Activated T-helper 2 cell treated with anti-CD3 and anti-CD28 coated beads, Interferon-gamma antibody, Interleukin-2, Interleukin-4, amounts not matched to agents 10 μg/mL and 5 μg/mL and 100 μg/mL, durations not matched to agents 14 hours and 24 hours and 36 hours (primary cell): ENCODE data around the gene S1PR4. TPM values are rescaled to one million over a fixed set of nuclear protein-coding genes. Genes with fewer than 3 reads are reported as not detected.
"Not testable (repeated sequence)": the region's sequence is repeated elsewhere in the genome, so short reads cannot be mapped to it uniquely, and the experiment has no call there.

Experiments used
- DNase-seq: peaks from one replicate; pipeline ENCODE4 v3.0.0; 2021; ENCODE audit warnings: low spot score
- H3K27ac Mint-ChIP-seq: one replicate; pipeline ENCODE4 v1.8.0; 2021; ENCODE audit warnings: mixed read lengths
- H3K27me3 Mint-ChIP-seq: one replicate; pipeline ENCODE4 v1.8.0; 2021; ENCODE audit warnings: low read depth, mixed read lengths
- H3K36me3 Mint-ChIP-seq: one replicate; pipeline ENCODE4 v1.8.0; 2021; ENCODE audit warnings: low read depth, mixed read lengths
- H3K4me1 Mint-ChIP-seq: one replicate; pipeline ENCODE4 v1.8.0; 2021; ENCODE audit warnings: low read depth, mixed read lengths
- H3K4me3 Mint-ChIP-seq: one replicate; pipeline ENCODE4 v1.8.0; 2021; ENCODE audit warnings: low read depth, mild to moderate bottlenecking, moderate library complexity, mixed read lengths
- H3K9me3 Mint-ChIP-seq: one replicate; pipeline ENCODE4 v1.8.0; 2021; ENCODE audit warnings: mixed read lengths
- intact Hi-C: fragments of 100-400 bp; cut with micrococcal nuclease; formaldehyde crosslinking; loops from one replicate; pipeline ENCODE4 v1.15.1; 2023
- total RNA-seq: library from RNA; stranded (reverse); gene quantifications from 2 replicates; pipeline ENCODE4 v1.2.3, GENCODE V29; 2022

Gene S1PR4
- total RNA-seq, 1 donor from 2014 or later = 48.9 TPM

DNA sequence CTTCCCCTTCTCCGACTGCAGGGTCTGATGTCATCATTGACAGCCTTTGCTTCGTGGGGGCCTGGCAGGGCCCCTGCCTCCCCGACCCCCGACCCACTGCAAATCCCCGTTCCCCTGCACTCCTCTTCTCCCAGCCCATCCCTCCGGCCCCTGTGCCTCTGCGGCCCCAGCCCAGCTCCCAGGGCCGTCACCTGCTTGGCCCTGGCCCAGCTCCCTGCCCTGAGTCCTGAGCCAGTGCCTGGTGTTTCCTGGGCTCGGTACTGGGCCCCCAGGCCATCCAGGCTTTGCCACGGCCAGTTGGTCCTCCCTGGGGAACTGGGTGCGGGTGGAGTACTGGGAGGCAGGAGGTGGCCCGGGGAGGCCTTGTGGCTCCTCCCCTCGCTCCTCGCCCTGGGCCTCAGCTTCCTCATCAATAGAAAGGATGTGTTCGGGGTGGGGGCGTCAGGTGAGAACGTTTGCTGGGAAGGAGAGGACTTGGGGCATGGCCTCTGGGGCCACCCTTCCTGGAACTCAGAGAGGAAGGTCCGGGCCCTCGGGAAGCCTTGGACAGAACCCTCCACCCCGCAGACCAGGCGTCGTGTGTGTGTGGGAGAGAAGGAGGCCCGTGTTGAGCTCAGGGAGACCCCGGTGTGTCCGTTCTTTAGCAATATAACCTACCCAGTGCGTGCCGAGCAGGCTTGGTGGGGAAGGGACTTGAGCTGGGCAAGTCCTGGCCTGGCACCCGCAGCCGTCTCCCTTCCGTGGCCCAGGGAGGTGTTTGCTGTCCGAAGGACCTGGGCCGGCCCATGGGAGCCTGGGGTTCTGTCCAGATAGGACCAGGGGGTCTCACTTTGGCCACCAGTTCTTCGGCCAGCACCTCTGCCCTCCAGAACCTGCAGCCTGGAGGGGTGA, 30.0 kb downstream of the S1PR4 start:
- H3K4me1 Mint-ChIP-seq = no peaks in the 10 kb centered on the region
- no peaks in the 10 kb centered on the region for H3K27me3 Mint-ChIP-seq
- intact Hi-C loops = no loop called here
- no peak overlapping the region for H3K4me3 Mint-ChIP-seq
- H3K9me3 Mint-ChIP-seq = no peaks in the 10 kb centered on the region
- H3K36me3 Mint-ChIP-seq = peaks cover 12% of the 10 kb centered on the region
- DNase-seq = no peak
- H3K27ac Mint-ChIP-seq = no peak overlapping the region

DNA sequence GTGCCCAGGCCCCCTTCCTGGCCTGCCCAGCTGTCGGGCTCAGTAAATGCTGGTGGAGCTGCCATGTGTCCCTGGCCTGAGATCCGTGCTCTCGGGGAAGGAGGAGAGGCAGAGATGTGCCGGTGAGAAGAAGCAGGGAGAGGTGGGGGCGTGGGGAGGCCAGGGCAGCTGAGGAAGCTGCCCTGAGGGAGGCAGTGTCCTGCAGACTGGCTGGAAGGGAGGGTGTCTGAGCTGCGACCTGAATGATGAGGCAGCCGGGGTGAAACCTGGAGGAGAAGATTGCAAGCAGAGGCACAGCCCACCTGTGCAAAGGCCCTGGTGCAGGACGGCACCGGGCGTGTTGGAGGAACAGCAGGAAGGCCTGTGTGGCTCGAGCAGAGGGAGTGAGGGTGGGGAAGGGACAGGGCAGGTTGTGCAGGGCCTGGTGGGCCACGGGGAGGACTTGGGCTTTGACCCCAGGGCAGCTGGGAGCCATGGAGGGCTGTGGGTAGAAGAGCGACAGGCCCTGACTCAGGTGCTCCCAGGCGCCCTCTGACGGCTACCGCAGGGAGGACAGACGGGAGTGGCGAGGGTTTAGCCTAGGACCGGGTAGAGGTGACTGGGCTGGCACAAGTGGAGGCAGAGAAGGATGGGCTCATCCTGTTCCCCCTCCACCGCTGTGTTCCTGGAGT, 31.9 kb downstream of the S1PR4 start:
- Mint-ChIP-seq H3K9me3 (no peaks in the 10 kb centered on the region), H3K36me3 (peaks cover 6% of the 10 kb centered on the region), H3K4me3 (no peak overlapping the region), H3K27me3 (no peaks in the 10 kb centered on the region), H3K4me1 (no peaks in the 10 kb centered on the region), H3K27ac (no peak overlapping the region)
- peak; percentile 43 for DNase-seq
- intact Hi-C loops = no loop called here

DNA sequence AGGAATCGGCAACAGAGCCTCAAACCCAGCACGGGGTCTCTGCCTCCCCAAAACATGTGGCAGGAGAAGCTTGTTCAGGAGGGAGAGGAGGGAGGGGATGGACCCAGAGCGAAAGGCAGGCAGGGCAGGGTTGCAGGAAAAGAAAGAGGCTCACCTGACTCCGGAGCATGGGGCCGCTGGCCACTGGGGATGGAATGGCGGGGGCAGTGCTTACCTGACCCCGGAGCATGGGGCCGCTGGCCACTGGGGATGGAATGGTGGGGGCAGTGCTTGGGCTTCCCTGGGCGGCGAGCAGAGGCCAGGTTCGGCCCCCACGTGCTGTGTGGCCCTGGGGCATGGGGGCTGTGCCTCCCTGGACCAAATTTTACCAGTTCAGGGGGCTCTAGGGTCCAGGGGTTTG, 32.6 kb downstream of the S1PR4 start:
- no peak overlapping the region for H3K27ac Mint-ChIP-seq
- no peaks in the 10 kb centered on the region for H3K9me3 Mint-ChIP-seq
- no peaks in the 10 kb centered on the region for H3K27me3 Mint-ChIP-seq
- DNase-seq = no peak
- H3K36me3 Mint-ChIP-seq = peaks cover 3% of the 10 kb centered on the region
- no peak overlapping the region for H3K4me3 Mint-ChIP-seq
- intact Hi-C loops = no loop called here
- no peaks in the 10 kb centered on the region for H3K4me1 Mint-ChIP-seq

DNA sequence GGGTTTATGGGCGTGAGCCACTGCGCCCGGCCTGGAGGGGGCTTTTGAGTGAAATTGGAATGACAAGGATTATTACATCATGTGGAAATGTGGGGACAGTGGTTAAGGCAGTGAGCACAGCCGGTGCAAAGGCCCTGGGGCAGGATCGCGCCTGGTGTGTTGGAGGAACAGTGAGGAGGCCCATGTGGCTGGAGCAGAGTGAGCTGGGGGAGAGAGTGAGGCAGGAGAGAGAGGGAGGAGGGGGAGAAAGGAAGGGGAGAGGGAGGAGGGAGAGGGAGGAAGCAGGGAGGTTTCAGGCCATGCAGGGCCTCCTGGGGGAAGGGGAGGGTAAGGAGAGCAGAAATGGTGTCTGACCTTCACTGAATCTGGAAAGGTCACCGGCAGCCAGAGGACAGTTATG, 34.6 kb downstream of the S1PR4 start:
- Mint-ChIP-seq H3K4me1 (no peaks in the 10 kb centered on the region), H3K9me3 (no peaks in the 10 kb centered on the region), H3K36me3 (peaks cover 3% of the 10 kb centered on the region), H3K27ac (no peak overlapping the region), H3K27me3 (no peaks in the 10 kb centered on the region), H3K4me3 (no peak overlapping the region)
- DNase-seq = no peak
- intact Hi-C loops = no loop called here

DNA sequence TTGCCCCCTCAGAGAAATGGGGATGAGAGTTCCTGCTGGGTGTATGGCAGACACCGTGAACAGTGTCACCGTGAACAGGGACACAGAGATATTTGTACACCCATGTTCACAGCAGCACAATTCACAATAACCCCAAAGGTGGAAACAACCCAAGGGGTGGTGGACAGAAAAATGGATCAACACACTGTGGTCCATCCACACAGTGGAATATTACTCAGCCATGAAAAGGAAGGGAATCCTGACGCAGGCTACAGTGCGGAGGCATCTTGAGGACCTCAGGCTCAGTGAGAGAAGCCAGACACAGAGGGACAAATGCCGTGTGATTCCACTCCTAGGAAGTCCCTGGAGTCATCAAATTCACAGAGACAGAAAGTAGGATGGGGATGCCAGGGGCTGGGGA, 38.3 kb downstream of the S1PR4 start:
- Mint-ChIP-seq H3K36me3 (no peaks in the 10 kb centered on the region), H3K27ac (no peak overlapping the region), H3K4me1 (no peaks in the 10 kb centered on the region), H3K9me3 (no peaks in the 10 kb centered on the region), H3K4me3 (no peak overlapping the region), H3K27me3 (no peaks in the 10 kb centered on the region)
- DNase-seq = no peak
- intact Hi-C loops = no loop called here

DNA sequence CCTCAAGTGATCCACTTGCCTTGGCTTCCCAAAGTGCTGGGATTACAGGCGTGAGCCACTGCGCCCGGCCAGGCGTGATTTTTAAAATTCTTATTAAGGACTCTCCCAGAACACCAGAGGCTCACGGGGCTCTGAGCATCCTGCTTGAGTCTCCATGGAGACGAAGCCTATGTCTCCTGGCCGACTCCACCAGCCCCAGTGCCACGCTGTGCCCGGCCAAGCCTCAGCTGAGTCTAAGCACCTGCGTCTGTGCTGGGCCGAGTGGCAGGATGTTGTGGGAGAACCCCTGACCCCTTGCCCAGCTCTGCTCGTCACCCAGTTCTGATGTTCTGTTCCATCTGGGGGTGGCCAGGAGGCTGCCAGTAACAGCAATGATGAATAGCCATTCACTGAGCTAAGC, 42.0 kb downstream of the S1PR4 start:
- peaks cover 6% of the 10 kb centered on the region for H3K27me3 Mint-ChIP-seq
- H3K4me3 Mint-ChIP-seq = no peak overlapping the region
- intact Hi-C loops = no loop called here
- H3K4me1 Mint-ChIP-seq = no peaks in the 10 kb centered on the region
- DNase-seq = no peak
- no peaks in the 10 kb centered on the region for H3K36me3 Mint-ChIP-seq
- no peak overlapping the region for H3K27ac Mint-ChIP-seq
- H3K9me3 Mint-ChIP-seq = no peaks in the 10 kb centered on the region

DNA sequence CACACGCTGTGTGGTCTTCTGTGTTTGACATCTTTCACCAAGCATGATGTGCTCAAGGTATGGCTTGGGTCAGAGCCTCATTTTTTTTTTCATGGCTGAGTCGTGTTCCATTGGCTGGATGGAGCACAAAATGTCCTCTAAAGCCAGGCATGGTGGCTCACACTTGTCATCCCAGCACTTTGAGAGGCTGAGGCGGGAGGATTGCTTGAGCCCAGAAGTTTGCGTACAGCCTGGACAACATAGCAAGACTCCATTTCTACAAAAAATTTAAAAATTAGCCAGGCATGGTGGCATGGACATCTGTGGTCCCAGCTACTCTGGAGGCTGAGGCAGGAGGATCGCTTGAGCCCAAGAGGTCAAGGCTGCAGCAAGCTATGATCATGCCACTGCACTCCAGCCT, 43.0 kb downstream of the S1PR4 start:
- DNase-seq, H3K27ac Mint-ChIP-seq, H3K36me3 Mint-ChIP-seq, H3K9me3 Mint-ChIP-seq, intact Hi-C loops, H3K4me1 Mint-ChIP-seq, H3K4me3 Mint-ChIP-seq: not testable (repeated sequence)
- peaks cover 13% of the 10 kb centered on the region for H3K27me3 Mint-ChIP-seq

DNA sequence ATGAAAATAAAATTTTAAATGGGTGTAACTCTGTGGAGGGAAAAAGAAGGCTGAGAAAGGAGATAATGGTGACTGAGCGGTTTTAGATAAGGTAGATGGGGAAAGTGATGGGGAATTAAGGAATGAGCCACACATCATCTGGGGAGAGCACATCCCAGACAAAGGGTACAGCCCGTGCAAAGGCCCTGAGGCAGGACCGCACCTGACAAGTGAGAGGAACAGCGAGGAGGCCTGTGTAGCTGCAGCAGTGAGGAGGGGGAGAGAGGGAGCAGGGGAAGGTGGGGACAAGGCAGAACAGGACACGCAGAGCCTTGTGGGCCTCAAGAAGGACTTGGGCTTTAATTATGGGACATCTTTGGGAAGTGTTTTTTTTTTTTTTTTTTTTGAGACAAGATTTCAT, 44.1 kb downstream of the S1PR4 start:
- no peak for DNase-seq
- H3K27ac Mint-ChIP-seq = no peak overlapping the region
- H3K4me3 Mint-ChIP-seq = no peak overlapping the region
- H3K36me3 Mint-ChIP-seq = no peaks in the 10 kb centered on the region
- no peaks in the 10 kb centered on the region for H3K4me1 Mint-ChIP-seq
- intact Hi-C loops = no loop called here
- H3K27me3 Mint-ChIP-seq = peaks cover 21% of the 10 kb centered on the region
- H3K9me3 Mint-ChIP-seq = no peaks in the 10 kb centered on the region

DNA sequence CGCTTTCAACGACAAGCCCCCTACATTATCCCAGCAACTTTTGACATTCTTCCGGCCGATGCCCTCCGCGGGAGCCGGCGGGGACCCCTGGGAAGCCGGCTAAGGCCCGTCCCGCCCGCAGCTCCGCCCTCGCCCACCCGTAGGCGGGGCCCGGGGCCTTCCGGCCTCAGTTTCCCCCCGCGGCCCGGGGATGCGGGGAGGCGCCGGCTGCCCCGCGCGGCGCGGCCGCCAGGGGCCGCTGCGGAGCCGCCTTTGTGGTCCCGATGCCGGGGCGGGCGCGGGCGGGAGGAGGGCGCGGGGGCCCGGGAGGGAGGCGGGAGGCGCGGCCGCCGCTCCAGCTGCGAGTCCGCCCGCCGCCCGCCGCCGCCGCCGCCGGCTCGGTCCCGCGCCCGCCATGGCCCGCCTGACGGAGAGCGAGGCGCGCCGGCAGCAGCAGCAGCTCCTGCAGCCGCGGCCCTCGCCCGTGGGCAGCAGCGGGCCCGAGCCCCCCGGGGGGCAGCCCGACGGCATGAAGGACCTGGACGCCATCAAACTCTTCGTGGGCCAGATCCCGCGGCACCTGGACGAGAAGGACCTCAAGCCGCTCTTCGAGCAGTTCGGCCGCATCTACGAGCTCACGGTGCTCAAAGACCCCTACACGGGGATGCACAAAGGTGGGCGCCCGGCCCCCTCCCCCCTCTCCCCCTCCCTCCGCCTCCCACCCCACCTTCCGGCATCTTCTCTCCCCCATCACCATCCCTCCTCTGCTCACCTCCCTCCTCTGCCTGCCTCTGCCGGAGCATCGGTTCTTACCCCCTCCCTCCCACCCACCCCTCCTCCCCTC, 46.0 kb downstream of the S1PR4 start, which contains the start of gene CELF5:
Gene CELF5 (plus strand): TSS at position 316 of the 823 bp plus-strand sequence. CDS start 79 bp downstream, at position 395.
- Mint-ChIP-seq H3K4me3 (no peak within 1 kb of the TSS), H3K27ac (no peak within 1 kb of the TSS), H3K9me3 (no peaks in the 10 kb centered on the region), H3K36me3 (no peaks in the 10 kb centered on the region), H3K27me3 (peaks cover 28% of the 10 kb centered on the region), H3K4me1 (no peaks in the 10 kb centered on the region)
- peak; percentile 24 for DNase-seq
- intact Hi-C loops = no loop called here

DNA sequence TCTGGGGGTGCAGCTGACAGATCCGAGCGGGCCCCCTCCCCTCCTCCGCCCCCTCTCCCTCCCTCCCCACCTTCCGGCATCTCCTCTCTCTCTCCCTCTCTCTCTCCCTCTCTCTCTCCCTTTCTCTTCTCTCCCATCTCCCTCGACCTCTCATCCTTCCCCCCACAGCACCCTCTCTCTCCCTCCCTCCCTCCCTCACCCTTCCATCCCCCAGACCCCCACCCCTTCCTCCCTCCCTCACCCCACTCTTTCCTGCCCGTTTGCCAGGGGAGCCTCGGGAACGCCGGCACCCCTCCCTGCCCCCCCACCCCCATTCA, 46.6 kb downstream of the S1PR4 start:
- intact Hi-C loops = no loop called here
- H3K27ac Mint-ChIP-seq = no peak overlapping the region
- no peak for DNase-seq
- H3K9me3 Mint-ChIP-seq = no peaks in the 10 kb centered on the region
- H3K4me3 Mint-ChIP-seq = no peak overlapping the region
- H3K4me1 Mint-ChIP-seq = no peaks in the 10 kb centered on the region
- H3K36me3 Mint-ChIP-seq = no peaks in the 10 kb centered on the region
- peaks cover 29% of the 10 kb centered on the region for H3K27me3 Mint-ChIP-seq

DNA sequence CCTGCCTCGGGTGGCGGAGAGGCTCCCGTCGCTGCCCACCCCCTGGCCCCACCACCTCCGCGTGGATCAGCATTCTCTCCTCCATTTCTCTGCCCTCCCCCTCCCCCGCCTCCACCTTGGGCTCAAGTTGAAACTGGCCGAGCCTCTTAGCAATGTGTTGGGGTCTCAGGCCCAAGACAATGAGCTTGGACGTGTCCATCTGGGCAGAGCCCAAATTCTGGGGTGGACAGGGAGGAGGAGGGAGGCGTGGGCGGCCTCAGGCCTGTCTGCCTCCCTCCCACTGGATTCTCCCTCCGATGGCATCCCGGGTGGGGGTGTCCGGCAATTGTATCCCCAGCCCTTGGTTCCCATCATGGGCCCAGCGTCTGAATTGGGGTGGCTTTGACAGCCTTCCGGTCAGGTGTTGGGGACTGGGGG, 47.1 kb downstream of the S1PR4 start:
- intact Hi-C loops = no loop called here
- Mint-ChIP-seq H3K27me3 (peaks cover 29% of the 10 kb centered on the region), H3K9me3 (no peaks in the 10 kb centered on the region)

DNA sequence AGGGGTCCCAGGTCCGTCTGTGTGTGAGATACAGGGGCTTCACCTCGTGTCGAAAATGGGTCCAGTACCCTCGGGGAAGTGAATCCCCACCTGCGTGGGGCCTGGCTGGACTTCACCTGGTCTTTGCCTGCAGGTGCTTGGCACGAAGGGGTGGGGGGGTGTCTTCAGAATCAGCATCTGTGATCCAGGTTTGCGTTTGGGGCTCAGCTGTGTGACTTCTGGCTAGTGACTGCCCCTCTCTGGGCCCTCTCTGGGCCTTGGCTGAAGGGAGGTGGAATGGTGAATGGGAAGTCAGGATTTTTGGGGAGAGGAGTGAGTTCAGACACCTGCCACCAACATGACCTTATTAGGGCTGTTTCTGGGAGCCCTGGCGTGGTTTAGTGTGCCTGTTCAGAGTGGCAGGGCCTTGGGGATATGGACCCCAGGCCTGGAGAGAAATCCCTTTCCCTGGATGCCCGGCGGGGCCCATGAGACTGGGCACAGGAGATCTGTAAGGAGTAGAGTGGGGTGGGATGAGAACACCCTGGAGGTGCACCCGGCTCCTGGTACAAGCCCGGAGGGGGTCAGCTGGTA, 48.6 kb downstream of the S1PR4 start:
- H3K4me1 Mint-ChIP-seq = no peaks in the 10 kb centered on the region
- DNase-seq = no peak
- H3K27me3 Mint-ChIP-seq = peaks cover 29% of the 10 kb centered on the region
- H3K36me3 Mint-ChIP-seq = no peaks in the 10 kb centered on the region
- no peak overlapping the region for H3K4me3 Mint-ChIP-seq
- no peaks in the 10 kb centered on the region for H3K9me3 Mint-ChIP-seq
- no peak overlapping the region for H3K27ac Mint-ChIP-seq
- intact Hi-C loops = no loop called here

More for the DNA sequence above, 47.1 kb downstream of the S1PR4 start:
- Mint-ChIP-seq H3K4me1 (no peaks in the 10 kb centered on the region), H3K4me3 (no peak overlapping the region), H3K36me3 (no peaks in the 10 kb centered on the region), H3K27ac (no peak overlapping the region)
- DNase-seq = no peak
